G401 (cell line): ENCODE results near the gene MYH7B. TPM values are rescaled to one million over a fixed set of nuclear protein-coding genes. Genes with fewer than 3 reads are reported as not detected.

Experiments
- DNase-seq: peaks from one replicate; pipeline ENCODE4 v3.0.0-alpha.2; 2015; ENCODE audit warnings: low spot score
- in situ Hi-C: cut with HindIII; loops from 2 replicates; pipeline ENCODE4 v1.10.0; 2016; ENCODE audit warnings: low sequenced_read_pairs, mixed read lengths
- total RNA-seq: library from RNA; depleted of rRNA; stranded (reverse); fragments of >200 nt; shearing (Covaris generic); gene quantifications from 2 replicates; pipeline ENCODE4 v1.2.3, GENCODE V29; 2014; rRNA removed

MYH7B gene
- total RNA-seq, 1 experiment from 2014 or later: 0.24 TPM

GRCh38 chr20:35000922-35001595, 45.4 kb downstream of the MYH7B start:
- no peak for DNase-seq
- in situ Hi-C loops: no loop called here

- no peak for DNase-seq
- in situ Hi-C loops: no loop called here
Observed at GRCh38 chr20:35001596-35002362, 46.1 kb downstream of the MYH7B start.

- in situ Hi-C loops: no loop called here
- no peak for DNase-seq
Observed at GRCh38 chr20:35002426-35003210, 47.0 kb downstream of the MYH7B start.

GRCh38 chr20:35003211-35004031, 47.8 kb downstream of the MYH7B start:
- in situ Hi-C loops: no loop called here

GRCh38 chr20:35004051-35004725, 48.5 kb downstream of the MYH7B start:
- no peak for DNase-seq
- in situ Hi-C loops: no loop called here

More at GRCh38 chr20:35003211-35004031, 47.8 kb downstream of the MYH7B start:
- no peak for DNase-seq

GRCh38 chr20:35004749-35005462, 49.2 kb downstream of the MYH7B start:
- in situ Hi-C loops: no loop called here
- no peak for DNase-seq

Other genes with a start within 250 kb of the MYH7B start
- gene NCOA6, start 130.2 kb upstream of the MYH7B start, total RNA-seq: 3.1 and 5.8 TPM in 2 replicates
- gene GGT7, start 83.0 kb upstream of the MYH7B start, total RNA-seq: 11.2 and 13.8 TPM in 2 replicates
- gene ACSS2, start 79.3 kb upstream of the MYH7B start, total RNA-seq: 45.4 and 65.8 TPM in 2 replicates
- 104 and 112 TPM in 2 replicates for gene GSS, start 62 bp upstream of the MYH7B start, total RNA-seq
- 78.2 and 90.3 TPM in 2 replicates for gene TRPC4AP, start 136.9 kb downstream of the MYH7B start, total RNA-seq
- gene EDEM2, start 191.5 kb downstream of the MYH7B start, total RNA-seq: 108 and 115 TPM in 2 replicates
- 1,430 and 1,546 TPM in 2 replicates for gene PROCR, start 216.2 kb downstream of the MYH7B start, total RNA-seq